Measurements from ENCODE around the gene ALDH3A1.

ALDH3A1 gene

GRCh38 chr17:19719355-19720209 lies 28.5 kb downstream of the ALDH3A1 start:
- DNase-seq (ENCODE audit: low read depth in 3 of 3), result no peak

GRCh38 chr17:19718613-19719354 lies 29.3 kb downstream of the ALDH3A1 start:
- DNase-seq (ENCODE audit: low read depth in 3 of 3), result no peak

GRCh38 chr17:19718041-19718612 lies 30.0 kb downstream of the ALDH3A1 start:
- DNase-seq (ENCODE audit: low read depth in 3 of 3), result no peak

GRCh38 chr17:19717411-19717908 lies 30.6 kb downstream of the ALDH3A1 start:
- DNase-seq (ENCODE audit: low read depth in 3 of 3), result no peak

GRCh38 chr17:19717031-19717360 lies 31.1 kb downstream of the ALDH3A1 start:
- DNase-seq (ENCODE audit: low read depth in 3 of 3), result no peak

GRCh38 chr17:19716108-19717030 lies 31.7 kb downstream of the ALDH3A1 start, which contains the start of gene SLC47A2:
TSS of gene SLC47A2 (minus strand) at chr17:19716584. CDS start at chr17:19716555, 29 bp downstream.
- no peak for DNase-seq (ENCODE audit: low read depth in 3 of 3)

GRCh38 chr17:19714542-19715411 lies 33.3 kb downstream of the ALDH3A1 start:
- no peak for DNase-seq (ENCODE audit: low read depth in 3 of 3)

- DNase-seq (ENCODE audit: low read depth in 3 of 3), result no peak
Observed at GRCh38 chr17:19713901-19714361, 34.2 kb downstream of the ALDH3A1 start.

GRCh38 chr17:19713462-19713861 lies 34.6 kb downstream of the ALDH3A1 start:
- no peak for DNase-seq (ENCODE audit: low read depth in 3 of 3)

- DNase-seq (ENCODE audit: low read depth in 3 of 3), result no peak
Observed at GRCh38 chr17:19712436-19713004, 35.6 kb downstream of the ALDH3A1 start.

GRCh38 chr17:19709841-19710240 lies 38.3 kb downstream of the ALDH3A1 start:
- DNase-seq (ENCODE audit: low read depth in 3 of 3), result no peak

GRCh38 chr17:19708431-19709175 lies 39.5 kb downstream of the ALDH3A1 start:
- no peak for DNase-seq (ENCODE audit: low read depth in 3 of 3)

GRCh38 chr17:19707728-19708221 lies 40.3 kb downstream of the ALDH3A1 start:
- no peak for DNase-seq (ENCODE audit: low read depth in 3 of 3)

- DNase-seq (ENCODE audit: low read depth in 3 of 3), result no peak
Observed at GRCh38 chr17:19706791-19707727, 41.0 kb downstream of the ALDH3A1 start.

GRCh38 chr17:19705771-19706770 lies 42.0 kb downstream of the ALDH3A1 start:
- no peak for DNase-seq (ENCODE audit: low read depth in 3 of 3)

- DNase-seq (ENCODE audit: low read depth in 3 of 3), result no peak
Observed at GRCh38 chr17:19705201-19705600, 42.9 kb downstream of the ALDH3A1 start.
